ENCODE measurements around the gene RNASE9. TPM values are rescaled to one million over a fixed set of nuclear protein-coding genes. Genes with fewer than 3 reads are reported as not detected.

RNASE9 gene
- total RNA-seq, 1 donor from 2014 or later = not detected

Other genes starting within 250 kb of the RNASE9 start
- 61.2 and 72.5 TPM in 2 replicates for gene CCNB1IP1, start 227.8 kb downstream of the RNASE9 start, total RNA-seq
- 32.5 and 36.6 TPM in 2 replicates for gene PARP2, start 217.4 kb downstream of the RNASE9 start, total RNA-seq
- gene TEP1, start 147.5 kb downstream of the RNASE9 start, total RNA-seq = 39.3 and 41.9 TPM in 2 replicates
- gene KLHL33, start 124.9 kb downstream of the RNASE9 start, total RNA-seq = 0.05 TPM in 2 replicates
- 69.6 and 77.4 TPM in 2 replicates for gene OSGEP, start 106.2 kb downstream of the RNASE9 start, total RNA-seq
- 236 and 242 TPM in 2 replicates for gene APEX1, start 105.8 kb downstream of the RNASE9 start, total RNA-seq
- 36.6 and 37.0 TPM in 2 replicates for gene PIP4P1, start 99.6 kb downstream of the RNASE9 start, total RNA-seq
- gene PNP, start 91.6 kb downstream of the RNASE9 start, total RNA-seq = 149 TPM in 2 replicates
- 0.26 and 0.29 TPM in 2 replicates for gene RNASE10, start 55.5 kb downstream of the RNASE9 start, total RNA-seq
- gene RNASE11, start 27.0 kb upstream of the RNASE9 start, total RNA-seq = not detected in 2 replicates
- not detected in 2 replicates for gene RNASE12, start 30.3 kb upstream of the RNASE9 start, total RNA-seq
- gene OR6S1, start 80.6 kb upstream of the RNASE9 start, total RNA-seq = not detected in 2 replicates
- 0.34 and 0.39 TPM in 2 replicates for gene RNASE4, start 123.5 kb upstream of the RNASE9 start, total RNA-seq
- 0.57 and 0.59 TPM in 2 replicates for gene ANG, start 127.7 kb upstream of the RNASE9 start, total RNA-seq
- gene EDDM3A, start 184.8 kb upstream of the RNASE9 start, total RNA-seq = not detected in 2 replicates
- not detected in 2 replicates for gene EDDM3B, start 207.4 kb upstream of the RNASE9 start, total RNA-seq
- gene RNASE6, start 220.2 kb upstream of the RNASE9 start, total RNA-seq = 0.54 and 0.78 TPM in 2 replicates
- gene RNASE1, start 241.8 kb upstream of the RNASE9 start, total RNA-seq = not detected in 2 replicates

Data from activated T-helper 1 cell treated with anti-CD3 and anti-CD28 coated beads, Interleukin-12 subunit alpha, Interleukin-12 subunit beta, Interleukin-2, Interleukin-4 antibody, amounts not matched to agents 30 ng/mL and 10 ng/mL and 1 ng/mL, durations not matched to agents 14 hours and 24 hours and 36 hours (primary cell).